ENCODE data around the gene ILDR2. TPM values are rescaled to one million over a fixed set of nuclear protein-coding genes. Genes with fewer than 3 reads are reported as not detected.

The ILDR2 gene
- total RNA-seq, 2 experiments from 2014 or later, result 7.4 to 7.9 TPM

DNA sequence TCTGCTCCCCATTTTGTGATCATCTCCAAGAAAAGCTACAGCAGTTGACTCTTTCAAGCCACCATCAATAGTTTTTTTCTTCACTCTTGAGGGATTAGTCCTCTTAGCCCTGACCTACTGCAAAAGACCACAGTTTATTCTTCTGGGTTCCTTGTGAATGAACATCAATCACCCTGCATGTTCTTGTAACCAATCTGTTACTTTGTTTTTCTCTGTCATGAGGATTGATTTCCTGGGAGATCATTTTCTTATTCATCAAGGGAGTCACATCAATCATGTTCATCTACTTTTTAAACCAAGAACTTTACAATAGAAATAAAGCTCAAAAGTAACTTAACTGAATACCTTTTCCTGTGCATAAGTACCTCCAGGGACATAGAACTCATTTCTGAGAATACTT, 21.8 kb downstream of the ILDR2 start:
- Mint-ChIP-seq H3K4me1 (peaks cover 9% of the 10 kb centered on the region), H3K9me3 (ENCODE audit: low read depth) (no peaks in the 10 kb centered on the region), H3K27me3 (peaks cover 22% of the 10 kb centered on the region), H3K36me3 (peaks cover 19% of the 10 kb centered on the region), H3K27ac (no peak overlapping the region), H3K4me3 (no peak overlapping the region)
- CTCF ChIA-PET, result interaction anchor here (0.6 kb wide), 1 partner anchor 1039 kb away, joined by 4 read pairs; no protein-coding TSS in a partner anchor
- DNase-seq (no peak), ATAC-seq (no peak)

DNA sequence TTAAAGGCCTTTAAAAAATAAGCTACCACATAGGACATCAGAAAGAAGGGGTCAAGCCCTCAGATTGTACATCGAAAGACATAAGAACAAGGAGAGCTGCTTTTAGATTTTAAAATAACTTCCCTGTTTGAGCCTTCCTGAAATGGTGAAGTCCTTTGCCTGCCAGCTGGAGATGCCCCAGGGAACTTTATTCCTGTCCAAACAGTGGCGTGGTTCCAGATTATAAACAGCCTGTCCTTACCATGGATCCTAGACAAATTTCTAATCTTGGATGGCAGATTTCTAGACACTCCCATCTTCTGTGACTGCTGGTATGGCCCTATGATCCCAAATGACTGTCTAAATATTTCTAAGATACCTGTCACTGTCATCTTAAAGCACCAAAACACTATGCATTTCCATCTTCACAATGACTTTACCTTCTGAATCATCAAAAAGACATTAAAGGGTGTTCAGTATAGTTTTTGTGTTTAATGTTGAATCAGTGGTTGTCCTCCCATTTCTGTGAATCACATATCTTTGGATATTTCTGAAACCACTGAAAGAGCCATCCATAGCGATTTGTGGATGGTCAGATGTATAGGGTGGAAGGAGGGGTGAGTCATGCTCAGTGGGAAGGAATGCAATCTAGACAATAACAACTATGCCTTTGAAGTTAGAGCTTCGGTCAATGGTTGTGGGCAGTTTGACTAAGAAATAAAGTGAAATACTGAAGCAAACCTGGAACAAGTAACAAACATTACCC, 23.2 kb downstream of the ILDR2 start:
- peaks cover 34% of the 10 kb centered on the region for H3K27me3 Mint-ChIP-seq
- no peaks in the 10 kb centered on the region for H3K9me3 Mint-ChIP-seq (ENCODE audit: low read depth)
- no peak overlapping the region for H3K4me3 Mint-ChIP-seq
- DNase-seq (no peak), ATAC-seq (peak; percentile 51)
- peaks cover 18% of the 10 kb centered on the region for H3K4me1 Mint-ChIP-seq
- no peak overlapping the region for H3K27ac Mint-ChIP-seq
- peaks cover 17% of the 10 kb centered on the region for H3K36me3 Mint-ChIP-seq
- CTCF ChIA-PET, result no interaction called here

DNA sequence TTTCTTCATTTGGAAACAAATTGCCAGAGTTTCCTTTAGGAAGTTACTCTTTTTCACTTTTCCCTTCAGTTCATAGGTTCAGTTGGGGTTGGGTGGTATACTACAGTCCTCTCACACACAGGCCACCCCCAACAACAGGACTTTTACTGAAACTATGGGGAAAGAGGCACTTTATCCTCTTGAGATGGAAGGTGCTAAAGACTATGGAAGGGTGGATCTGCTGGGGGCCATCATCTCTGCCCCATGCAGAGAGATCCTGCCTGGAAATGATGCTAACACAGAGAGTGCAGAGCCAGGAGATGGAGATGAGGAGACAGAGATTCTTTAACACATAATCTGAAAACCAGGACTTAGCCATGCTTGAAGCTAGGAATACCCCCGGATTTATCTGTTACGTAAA, 24.3 kb downstream of the ILDR2 start:
- H3K4me3 Mint-ChIP-seq, result no peak overlapping the region
- no peak overlapping the region for H3K27ac Mint-ChIP-seq
- ATAC-seq (no peak), DNase-seq (no peak)
- H3K9me3 Mint-ChIP-seq (ENCODE audit: low read depth), result no peaks in the 10 kb centered on the region
- CTCF ChIA-PET, result no interaction called here
- H3K4me1 Mint-ChIP-seq, result peaks cover 18% of the 10 kb centered on the region
- H3K36me3 Mint-ChIP-seq, result peaks cover 12% of the 10 kb centered on the region
- peaks cover 43% of the 10 kb centered on the region for H3K27me3 Mint-ChIP-seq

DNA sequence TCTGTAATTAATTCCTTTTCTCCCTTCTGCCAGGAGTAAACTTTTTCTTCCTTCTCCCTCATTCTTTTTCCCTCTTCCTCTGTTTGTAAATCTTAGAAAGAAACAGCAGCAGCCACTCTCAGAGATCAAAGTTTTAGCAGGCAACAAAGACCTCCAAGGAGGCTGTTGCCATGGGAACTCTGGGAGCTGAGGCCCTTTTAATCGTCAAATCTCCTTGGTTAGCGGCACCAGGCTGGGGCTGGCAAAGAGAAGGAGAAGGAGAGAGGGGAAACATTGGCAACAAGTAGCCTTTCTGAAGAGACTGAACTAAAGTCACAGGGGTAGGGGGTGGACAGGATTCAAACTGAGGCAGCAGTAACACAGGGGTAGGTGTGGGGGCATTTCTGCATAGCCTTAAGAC, 25.2 kb downstream of the ILDR2 start:
- ATAC-seq, result no peak
- Mint-ChIP-seq H3K27me3 (peaks cover 49% of the 10 kb centered on the region), H3K27ac (no peak overlapping the region), H3K36me3 (peaks cover 12% of the 10 kb centered on the region), H3K4me3 (no peak overlapping the region), H3K9me3 (ENCODE audit: low read depth) (no peaks in the 10 kb centered on the region), H3K4me1 (peaks cover 25% of the 10 kb centered on the region)
- CTCF ChIA-PET, result no interaction called here
- no peak for DNase-seq

DNA sequence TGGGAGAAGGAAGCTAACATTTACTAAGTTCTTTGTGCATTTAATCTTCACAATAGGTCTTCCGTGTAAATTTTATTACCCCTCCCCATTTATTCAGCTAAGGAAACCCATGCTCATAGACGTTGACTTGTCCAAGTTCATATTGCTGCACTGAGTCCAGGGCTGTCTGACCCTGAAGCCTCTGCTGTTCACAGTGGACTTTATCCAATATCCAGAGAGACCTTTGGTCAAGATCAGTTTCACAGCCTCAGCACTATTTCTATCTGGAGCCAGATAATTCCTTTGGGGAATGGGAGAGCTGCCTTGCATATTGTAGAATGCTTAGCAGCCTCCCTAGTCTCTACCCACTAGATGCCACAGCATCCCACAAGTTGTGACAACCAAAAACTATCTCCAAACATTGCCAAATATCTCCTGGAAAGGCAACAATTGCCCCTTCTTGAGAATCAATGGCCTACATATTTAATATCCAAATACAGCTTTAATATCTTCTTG, 26.4 kb downstream of the ILDR2 start:
- no peaks in the 10 kb centered on the region for H3K9me3 Mint-ChIP-seq (ENCODE audit: low read depth)
- peaks cover 7% of the 10 kb centered on the region for H3K36me3 Mint-ChIP-seq
- ATAC-seq (no peak), DNase-seq (no peak)
- no peak overlapping the region for H3K27ac Mint-ChIP-seq
- H3K4me1 Mint-ChIP-seq, result peaks cover 37% of the 10 kb centered on the region
- H3K27me3 Mint-ChIP-seq, result peaks cover 54% of the 10 kb centered on the region
- no peak overlapping the region for H3K4me3 Mint-ChIP-seq
- CTCF ChIA-PET, result no interaction called here

DNA sequence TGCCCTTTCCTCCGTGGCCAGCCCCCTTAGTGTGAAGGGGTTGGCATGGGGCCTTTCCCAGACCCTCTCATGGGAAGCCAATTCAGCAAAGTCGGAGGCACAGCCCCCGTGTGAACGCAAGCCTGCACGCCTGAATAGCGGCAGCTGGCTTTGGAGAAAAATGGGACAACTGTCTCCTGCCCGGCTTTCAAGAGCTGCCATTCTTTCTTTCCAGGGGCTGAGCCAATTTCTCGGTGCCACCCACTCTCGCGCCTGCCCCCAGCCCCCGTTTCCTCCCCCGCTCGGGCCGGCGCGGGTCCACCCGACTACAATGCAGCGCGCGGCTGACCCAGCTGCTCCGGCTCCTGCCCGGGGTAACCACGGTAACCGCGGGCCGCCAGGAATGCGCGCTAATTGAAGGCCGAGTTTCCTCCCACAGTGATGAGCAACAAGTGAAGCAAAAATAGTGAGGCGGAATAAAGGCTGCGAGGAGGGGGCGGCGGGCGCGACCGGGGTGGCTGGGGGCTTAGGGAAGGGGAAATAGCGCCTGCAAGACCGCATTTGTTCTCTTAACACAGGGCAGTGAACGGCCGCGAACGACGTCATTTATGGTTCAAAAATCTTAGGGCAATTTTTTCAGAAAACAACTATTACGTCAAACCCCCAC, 27.8 kb downstream of the ILDR2 start:
- no peaks in the 10 kb centered on the region for H3K9me3 Mint-ChIP-seq (ENCODE audit: low read depth)
- ATAC-seq (no peak), DNase-seq (no peak)
- CTCF ChIA-PET, result no interaction called here
- peaks cover 38% of the 10 kb centered on the region for H3K4me1 Mint-ChIP-seq
- H3K27me3 Mint-ChIP-seq, result peaks cover 48% of the 10 kb centered on the region
- no peak overlapping the region for H3K4me3 Mint-ChIP-seq
- H3K36me3 Mint-ChIP-seq, result no peaks in the 10 kb centered on the region
- no peak overlapping the region for H3K27ac Mint-ChIP-seq

DNA sequence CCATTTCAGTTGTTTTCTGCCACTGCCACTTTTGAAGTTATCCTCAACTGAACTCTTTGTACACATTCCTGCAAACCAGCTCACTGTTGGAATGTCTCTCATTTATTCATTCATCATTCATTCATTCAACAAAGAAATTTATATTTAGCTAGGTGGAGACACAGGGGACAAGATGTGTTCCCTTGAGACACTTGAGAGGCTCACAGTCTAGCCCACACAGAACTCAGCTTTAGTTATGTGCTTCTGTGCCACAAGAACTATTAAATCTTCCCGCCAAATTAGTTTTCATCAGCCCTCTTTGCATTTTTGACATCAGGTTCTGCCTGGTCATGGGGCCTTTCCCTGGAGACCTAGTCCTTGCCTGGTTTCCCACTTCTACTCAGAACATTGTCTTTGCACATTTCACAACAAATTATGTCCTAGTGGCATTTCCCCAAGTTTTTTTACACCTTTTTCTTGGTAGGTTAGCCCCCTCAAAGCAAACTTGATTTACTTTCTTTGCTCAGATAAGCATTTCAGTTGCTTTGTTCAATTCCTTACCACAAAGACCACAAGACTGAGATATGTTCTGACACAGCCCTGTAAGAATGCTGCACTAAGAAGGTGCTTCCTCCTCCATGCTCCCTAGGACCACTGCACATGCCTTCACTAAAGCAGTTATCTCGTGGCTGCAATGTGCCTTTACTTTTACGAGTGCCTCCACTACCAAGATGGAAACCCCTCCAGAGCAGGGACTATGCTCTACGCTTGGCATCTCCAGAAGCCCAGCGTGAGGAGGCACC, 31.0 kb downstream of the ILDR2 start:
- Mint-ChIP-seq H3K4me3 (no peak overlapping the region), H3K9me3 (ENCODE audit: low read depth) (no peaks in the 10 kb centered on the region), H3K27me3 (peaks cover 36% of the 10 kb centered on the region), H3K4me1 (peaks cover 32% of the 10 kb centered on the region), H3K27ac (no peak overlapping the region), H3K36me3 (no peaks in the 10 kb centered on the region)
- ATAC-seq, result peak; percentile 82
- CTCF ChIA-PET, result interaction anchor here (0.9 kb wide), 1 partner anchor 115 kb away, joined by 3 read pairs; no protein-coding TSS in a partner anchor
- peak; percentile 44 for DNase-seq

DNA sequence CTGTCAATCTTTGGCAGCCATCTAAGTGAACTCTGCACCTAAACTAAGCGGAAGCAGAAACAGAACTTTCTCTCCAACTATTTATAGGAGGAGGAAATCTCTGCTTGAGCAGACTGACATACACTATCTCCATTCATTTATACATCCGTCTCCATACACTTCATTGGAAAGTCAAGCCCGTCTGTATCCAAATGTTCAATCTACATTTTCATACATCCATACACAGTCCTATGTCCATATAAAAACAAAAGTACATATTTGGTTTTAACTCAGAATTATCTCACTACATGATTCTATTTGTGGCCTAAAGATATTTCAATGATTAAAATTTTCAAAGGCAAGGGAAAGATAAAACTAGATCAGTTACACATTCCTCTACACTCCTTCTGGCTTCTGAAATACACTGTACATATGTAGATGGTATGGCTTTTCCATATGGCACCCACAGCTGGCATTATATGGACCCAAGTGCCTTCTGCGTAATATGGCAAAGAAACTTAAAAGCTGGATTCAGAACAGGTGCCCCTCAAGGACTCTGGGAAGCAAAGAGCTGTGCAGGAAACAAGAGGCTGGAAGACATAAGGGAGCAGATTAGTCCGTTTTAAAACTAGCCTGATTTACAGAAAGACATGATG, 35.5 kb downstream of the ILDR2 start:
- no peak for ATAC-seq

DNA sequence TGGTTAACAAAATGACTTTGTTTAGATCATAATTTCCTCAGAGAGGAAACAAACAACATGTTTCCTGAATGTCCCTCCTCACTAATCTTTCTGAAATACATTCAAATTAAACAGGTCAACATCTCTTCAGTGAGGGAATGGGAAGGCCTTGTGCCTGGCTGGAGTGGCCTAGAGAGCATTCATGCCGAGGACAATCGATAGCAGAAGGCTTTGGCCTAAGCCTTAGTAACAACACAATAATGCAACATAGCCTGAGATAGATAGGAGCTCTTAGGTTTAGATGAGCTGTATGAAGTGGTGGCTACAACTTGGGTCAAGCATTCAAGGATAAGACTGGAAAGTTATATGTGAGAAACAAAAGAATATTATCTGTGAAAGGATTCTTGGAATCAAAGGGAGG, 37.4 kb downstream of the ILDR2 start:
- peaks cover 4% of the 10 kb centered on the region for H3K27me3 Mint-ChIP-seq
- H3K36me3 Mint-ChIP-seq, result no peaks in the 10 kb centered on the region
- no peaks in the 10 kb centered on the region for H3K9me3 Mint-ChIP-seq (ENCODE audit: low read depth)
- no peak for DNase-seq
- ATAC-seq, result no peak
- CTCF ChIA-PET, result interaction anchor here (1.0 to 1.5 kb wide), 2 partner anchors 27 to 121 kb away, joined by 3 to 5 read pairs; no protein-coding TSS in a partner anchor
- H3K27ac Mint-ChIP-seq, result no peak overlapping the region
- peaks cover 2% of the 10 kb centered on the region for H3K4me1 Mint-ChIP-seq
- H3K4me3 Mint-ChIP-seq, result no peak overlapping the region

More for the DNA sequence above, 35.5 kb downstream of the ILDR2 start:
- Mint-ChIP-seq H3K4me1 (peaks cover 13% of the 10 kb centered on the region), H3K27me3 (peaks cover 2% of the 10 kb centered on the region), H3K36me3 (no peaks in the 10 kb centered on the region), H3K27ac (no peak overlapping the region), H3K9me3 (ENCODE audit: low read depth) (no peaks in the 10 kb centered on the region), H3K4me3 (no peak overlapping the region)
- DNase-seq, result no peak
- CTCF ChIA-PET, result no interaction called here

DNA sequence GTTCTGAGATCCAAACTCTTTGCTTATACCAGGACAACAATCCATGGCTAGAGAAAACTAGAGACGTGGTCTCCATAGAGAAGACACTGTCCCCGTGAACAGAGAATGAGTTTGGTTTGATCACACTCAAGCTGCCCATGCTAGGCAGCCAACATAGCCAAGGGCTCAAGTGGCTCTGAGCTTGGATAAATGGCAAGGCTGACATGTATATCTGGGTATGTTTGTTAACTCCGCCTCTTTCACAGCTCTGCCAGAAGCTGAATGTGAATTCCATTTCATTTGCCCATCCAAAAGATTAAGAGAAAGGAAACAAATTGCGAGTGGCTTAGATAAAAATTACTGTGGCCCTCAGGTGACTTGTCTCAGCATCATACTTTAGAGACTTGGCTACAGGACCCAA, 38.0 kb downstream of the ILDR2 start:
- ATAC-seq (no peak), DNase-seq (no peak)
- Mint-ChIP-seq H3K27me3 (peaks cover 4% of the 10 kb centered on the region), H3K4me1 (peaks cover 2% of the 10 kb centered on the region), H3K36me3 (peaks cover under 1% of the 10 kb centered on the region), H3K4me3 (no peak overlapping the region), H3K27ac (no peak overlapping the region), H3K9me3 (ENCODE audit: low read depth) (no peaks in the 10 kb centered on the region)
- CTCF ChIA-PET, result interaction anchor here (1.5 kb wide), 1 partner anchor 121 kb away, joined by 5 read pairs; no protein-coding TSS in a partner anchor

DNA sequence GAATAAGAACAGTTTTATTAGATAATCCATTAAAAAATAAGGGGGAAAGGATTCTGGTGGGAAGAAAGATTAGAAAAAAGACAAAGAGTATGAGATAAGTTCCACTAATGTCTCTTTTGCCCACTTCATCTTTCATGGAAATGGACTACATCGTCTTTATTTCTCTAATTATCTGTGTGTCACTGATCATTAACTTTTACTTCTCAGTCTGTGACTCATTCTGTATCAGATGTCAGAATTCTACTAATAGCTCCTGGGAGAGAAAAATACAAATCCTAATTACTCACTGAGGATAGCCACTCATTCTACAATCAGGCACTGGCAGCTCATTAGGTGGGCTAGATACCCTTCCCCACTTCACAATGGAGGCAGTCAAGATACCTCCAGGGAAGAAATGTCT, 41.7 kb downstream of the ILDR2 start:
- CTCF ChIA-PET, result interaction anchor here (0.7 to 1.3 kb wide), 2 partner anchors 23 to 124 kb away, joined by 3 read pairs; no protein-coding TSS in a partner anchor
- no peak for ATAC-seq
- Mint-ChIP-seq H3K4me1 (peaks cover 2% of the 10 kb centered on the region), H3K9me3 (ENCODE audit: low read depth) (no peaks in the 10 kb centered on the region), H3K4me3 (no peak overlapping the region), H3K36me3 (peaks cover 5% of the 10 kb centered on the region), H3K27me3 (peaks cover 14% of the 10 kb centered on the region), H3K27ac (no peak overlapping the region)
- DNase-seq, result no peak

DNA sequence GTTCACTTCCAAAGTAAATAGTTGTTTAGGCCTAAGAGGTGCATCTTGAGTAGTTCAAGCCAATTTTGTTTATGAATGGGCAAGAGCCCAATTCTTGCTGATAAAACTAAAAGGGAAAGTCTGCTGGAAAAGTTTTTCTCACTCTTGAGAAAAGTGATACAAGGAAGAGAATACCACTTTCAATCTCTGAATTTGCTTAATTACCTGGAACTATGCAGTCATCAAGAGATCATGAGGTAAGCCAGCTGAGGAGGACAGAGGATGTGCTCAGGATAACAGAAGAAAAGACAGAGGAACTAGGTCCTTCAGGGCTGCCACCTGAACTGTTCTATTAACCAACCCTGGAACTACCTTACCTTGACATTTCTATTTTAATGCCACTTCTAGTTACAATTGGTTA, 42.2 kb downstream of the ILDR2 start:
- peaks cover 5% of the 10 kb centered on the region for H3K36me3 Mint-ChIP-seq
- peaks cover 2% of the 10 kb centered on the region for H3K4me1 Mint-ChIP-seq
- ATAC-seq (no peak), DNase-seq (no peak)
- CTCF ChIA-PET, result no interaction called here
- no peaks in the 10 kb centered on the region for H3K9me3 Mint-ChIP-seq (ENCODE audit: low read depth)
- H3K4me3 Mint-ChIP-seq, result no peak overlapping the region
- H3K27me3 Mint-ChIP-seq, result peaks cover 15% of the 10 kb centered on the region
- H3K27ac Mint-ChIP-seq, result no peak overlapping the region

DNA sequence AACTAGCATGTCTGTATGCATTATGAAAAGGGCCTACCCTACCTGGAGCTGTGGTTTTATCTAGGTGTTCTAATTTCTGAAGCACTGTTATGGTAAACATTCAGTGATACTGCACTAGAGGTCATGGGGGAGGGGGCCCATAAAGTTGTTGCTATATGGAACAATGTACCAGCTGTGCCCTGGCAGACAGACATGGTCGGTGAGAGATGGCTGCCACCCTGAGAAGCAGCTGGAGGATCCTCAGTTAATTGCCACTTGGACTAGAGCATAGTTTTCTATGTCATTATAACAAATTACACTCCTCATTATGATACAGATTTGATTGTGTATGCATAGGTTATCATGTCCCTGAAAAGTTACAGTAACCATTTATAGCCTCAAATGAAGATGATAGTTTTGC, 45.4 kb downstream of the ILDR2 start:
- Mint-ChIP-seq H3K27ac (no peak overlapping the region), H3K36me3 (peaks cover 6% of the 10 kb centered on the region)

More for the DNA sequence above, 45.4 kb downstream of the ILDR2 start:
- Mint-ChIP-seq H3K27me3 (peaks cover 26% of the 10 kb centered on the region), H3K9me3 (ENCODE audit: low read depth) (no peaks in the 10 kb centered on the region), H3K4me1 (peaks cover 2% of the 10 kb centered on the region), H3K4me3 (no peak overlapping the region)
- no peak for ATAC-seq
- DNase-seq, result no peak
- CTCF ChIA-PET, result interaction anchor here (0.9 kb wide), 1 partner anchor 127 kb away, joined by 3 read pairs; no protein-coding TSS in a partner anchor
